ENCODE measurements around the gene NELFA.

GRCh38 chr4:1950369-1950768 is 58.4 kb downstream of the NELFA start:
- TF ChIP-seq, protein P1, sequence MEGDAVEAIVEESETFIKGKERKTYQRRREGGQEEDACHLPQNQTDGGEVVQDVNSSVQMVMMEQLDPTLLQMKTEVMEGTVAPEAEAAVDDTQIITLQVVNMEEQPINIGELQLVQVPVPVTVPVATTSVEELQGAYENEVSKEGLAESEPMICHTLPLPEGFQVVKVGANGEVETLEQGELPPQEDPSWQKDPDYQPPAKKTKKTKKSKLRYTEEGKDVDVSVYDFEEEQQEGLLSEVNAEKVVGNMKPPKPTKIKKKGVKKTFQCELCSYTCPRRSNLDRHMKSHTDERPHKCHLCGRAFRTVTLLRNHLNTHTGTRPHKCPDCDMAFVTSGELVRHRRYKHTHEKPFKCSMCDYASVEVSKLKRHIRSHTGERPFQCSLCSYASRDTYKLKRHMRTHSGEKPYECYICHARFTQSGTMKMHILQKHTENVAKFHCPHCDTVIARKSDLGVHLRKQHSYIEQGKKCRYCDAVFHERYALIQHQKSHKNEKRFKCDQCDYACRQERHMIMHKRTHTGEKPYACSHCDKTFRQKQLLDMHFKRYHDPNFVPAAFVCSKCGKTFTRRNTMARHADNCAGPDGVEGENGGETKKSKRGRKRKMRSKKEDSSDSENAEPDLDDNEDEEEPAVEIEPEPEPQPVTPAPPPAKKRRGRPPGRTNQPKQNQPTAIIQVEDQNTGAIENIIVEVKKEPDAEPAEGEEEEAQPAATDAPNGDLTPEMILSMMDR (CRISPR knock-in tag; IDR thresholded peaks at IDR 0.05), result no peak
- no peak for TF ChIP-seq NONO (IDR thresholded peaks at IDR 0.05)
- TF ChIP-seq NONO (CRISPR knock-in tag; conservative IDR thresholded peaks at IDR 0.05), result no peak
